ENCODE measurements around the gene AGO4.
"Not testable (repeated sequence)": the region's sequence is repeated elsewhere in the genome, so short reads cannot be mapped to it uniquely, and the experiment has no call there.

AGO4 gene

DNA sequence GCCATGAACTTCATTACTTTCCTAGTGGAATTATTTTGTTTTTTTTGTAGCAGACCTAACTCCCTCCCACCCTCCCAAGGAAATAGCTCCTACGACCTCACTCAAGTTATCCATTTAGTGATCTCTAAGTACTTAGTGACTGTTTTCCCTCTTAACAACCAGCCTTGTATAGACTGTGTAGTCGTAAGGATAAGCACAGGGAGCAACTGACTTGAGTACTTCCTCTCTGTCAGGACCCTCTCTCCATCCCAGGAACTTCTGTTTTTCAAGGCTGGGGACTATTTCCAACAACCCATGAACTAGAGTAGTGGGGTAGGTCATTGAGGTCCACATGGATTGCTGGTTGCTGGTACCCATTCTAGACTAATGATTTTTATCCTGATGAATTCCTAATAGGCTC lies 77.1 kb downstream of the AGO4 start:
- no peak for TF ChIP-seq ZFX (IDR thresholded peaks at IDR 0.05; ENCODE audit: borderline replicate concordance)
- TF ChIP-seq, protein P1, sequence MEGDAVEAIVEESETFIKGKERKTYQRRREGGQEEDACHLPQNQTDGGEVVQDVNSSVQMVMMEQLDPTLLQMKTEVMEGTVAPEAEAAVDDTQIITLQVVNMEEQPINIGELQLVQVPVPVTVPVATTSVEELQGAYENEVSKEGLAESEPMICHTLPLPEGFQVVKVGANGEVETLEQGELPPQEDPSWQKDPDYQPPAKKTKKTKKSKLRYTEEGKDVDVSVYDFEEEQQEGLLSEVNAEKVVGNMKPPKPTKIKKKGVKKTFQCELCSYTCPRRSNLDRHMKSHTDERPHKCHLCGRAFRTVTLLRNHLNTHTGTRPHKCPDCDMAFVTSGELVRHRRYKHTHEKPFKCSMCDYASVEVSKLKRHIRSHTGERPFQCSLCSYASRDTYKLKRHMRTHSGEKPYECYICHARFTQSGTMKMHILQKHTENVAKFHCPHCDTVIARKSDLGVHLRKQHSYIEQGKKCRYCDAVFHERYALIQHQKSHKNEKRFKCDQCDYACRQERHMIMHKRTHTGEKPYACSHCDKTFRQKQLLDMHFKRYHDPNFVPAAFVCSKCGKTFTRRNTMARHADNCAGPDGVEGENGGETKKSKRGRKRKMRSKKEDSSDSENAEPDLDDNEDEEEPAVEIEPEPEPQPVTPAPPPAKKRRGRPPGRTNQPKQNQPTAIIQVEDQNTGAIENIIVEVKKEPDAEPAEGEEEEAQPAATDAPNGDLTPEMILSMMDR (IDR thresholded peaks at IDR 0.05): no peak
- no peak overlapping the region for H3K27ac ChIP-seq

DNA sequence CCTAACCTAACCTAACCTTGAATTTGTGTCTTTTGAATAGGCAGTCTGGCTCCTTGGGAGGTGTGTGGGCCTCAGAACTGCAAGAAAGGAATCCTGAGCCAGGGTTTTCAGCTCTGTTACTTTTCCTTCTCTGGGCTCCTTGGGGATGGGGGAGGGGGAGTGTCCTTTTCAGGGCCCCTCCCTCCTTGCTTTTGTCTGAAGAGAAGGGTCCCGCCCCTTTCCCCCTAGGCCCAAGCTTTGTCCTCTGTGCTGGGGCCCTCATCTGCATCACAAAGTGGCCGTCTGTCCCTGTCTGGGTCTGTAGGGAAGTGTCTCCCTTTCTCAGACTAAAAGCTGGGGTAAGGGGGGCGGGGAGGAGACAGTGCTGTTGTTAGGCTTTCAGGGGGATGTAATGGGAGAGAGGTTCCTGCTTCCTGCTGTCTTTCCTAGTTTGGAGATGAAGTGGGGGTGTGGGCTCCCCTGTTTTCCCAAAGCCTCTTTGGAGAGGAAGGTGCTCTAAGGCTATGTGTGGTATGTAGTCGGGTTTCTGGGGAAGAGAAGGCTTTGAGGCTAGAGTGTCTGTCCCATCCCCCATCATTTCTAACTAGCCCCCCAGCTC lies 78.2 kb downstream of the AGO4 start:
- TF ChIP-seq ZFX (IDR thresholded peaks at IDR 0.05; ENCODE audit: borderline replicate concordance): no peak
- TF ChIP-seq, protein P1 (IDR thresholded peaks at IDR 0.05): no peak
- no peak overlapping the region for H3K27ac ChIP-seq

DNA sequence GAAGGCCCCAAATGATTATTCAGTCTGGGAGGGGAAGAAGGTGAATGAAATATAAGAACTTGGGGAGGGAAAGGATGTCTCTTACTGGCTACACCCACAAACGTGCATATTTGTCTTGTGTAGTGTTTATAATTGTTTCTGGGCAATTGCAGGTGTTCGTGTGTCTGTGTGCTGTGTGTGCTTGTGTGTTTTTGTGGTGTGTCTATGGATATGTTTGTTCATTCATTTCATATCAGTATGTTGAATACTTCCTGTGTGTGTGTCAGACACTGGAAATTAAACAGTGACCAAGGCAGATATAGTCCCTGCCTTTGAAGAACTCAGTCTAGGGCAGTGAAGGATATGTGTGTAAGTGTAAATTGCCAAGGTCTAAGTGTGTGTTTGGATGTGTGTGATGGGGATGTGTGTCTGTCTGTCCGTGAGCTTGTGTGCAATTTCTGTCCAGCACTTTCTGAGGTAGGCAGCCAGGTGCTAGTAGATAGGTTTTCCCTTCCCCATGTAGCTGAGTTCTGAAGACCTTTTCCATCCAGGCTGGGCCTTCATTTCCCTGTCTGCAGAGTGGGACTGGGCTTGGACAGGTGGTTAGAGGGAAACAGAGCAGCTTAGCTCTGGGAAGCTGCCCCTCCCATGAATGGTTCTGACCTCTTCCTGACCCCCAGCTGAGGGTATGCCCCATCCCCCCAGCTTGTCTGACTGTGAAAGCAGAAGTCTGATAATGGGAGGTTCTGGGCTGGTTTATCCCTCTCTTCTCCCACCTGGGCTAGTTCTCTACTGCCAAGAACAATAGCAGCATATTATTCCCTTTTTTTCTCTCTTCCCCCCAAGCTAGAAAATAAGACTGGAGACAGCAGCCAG lies 79.0 kb downstream of the AGO4 start:
- H3K27ac ChIP-seq: no peak overlapping the region
- TF ChIP-seq ZFX (IDR thresholded peaks at IDR 0.05; ENCODE audit: borderline replicate concordance): no peak
- TF ChIP-seq, protein P1 (IDR thresholded peaks at IDR 0.05): no peak

DNA sequence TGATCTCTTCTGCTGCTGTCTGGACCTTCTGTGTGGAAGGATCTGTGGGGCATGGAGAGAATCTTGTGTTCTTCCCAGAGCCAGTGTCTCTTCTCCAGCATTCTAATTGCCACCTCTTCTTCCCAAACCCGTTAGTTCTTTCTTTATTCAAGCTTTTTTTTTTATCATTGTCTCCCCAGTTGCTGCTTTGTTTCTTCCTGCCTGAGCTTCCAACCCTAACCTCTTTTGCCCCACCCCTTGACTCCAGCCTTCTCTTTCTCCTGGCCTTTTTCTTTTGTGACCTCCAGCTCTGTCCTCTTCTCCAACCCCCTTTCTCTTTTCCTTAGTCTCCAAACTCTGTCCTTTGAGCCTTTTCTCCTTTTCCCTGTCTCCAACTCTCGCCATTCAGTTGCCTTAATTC lies 79.7 kb downstream of the AGO4 start:
- no peak overlapping the region for H3K27ac ChIP-seq
- no peak for TF ChIP-seq ZFX (IDR thresholded peaks at IDR 0.05; ENCODE audit: borderline replicate concordance)
- TF ChIP-seq, protein P1 (IDR thresholded peaks at IDR 0.05): no peak

DNA sequence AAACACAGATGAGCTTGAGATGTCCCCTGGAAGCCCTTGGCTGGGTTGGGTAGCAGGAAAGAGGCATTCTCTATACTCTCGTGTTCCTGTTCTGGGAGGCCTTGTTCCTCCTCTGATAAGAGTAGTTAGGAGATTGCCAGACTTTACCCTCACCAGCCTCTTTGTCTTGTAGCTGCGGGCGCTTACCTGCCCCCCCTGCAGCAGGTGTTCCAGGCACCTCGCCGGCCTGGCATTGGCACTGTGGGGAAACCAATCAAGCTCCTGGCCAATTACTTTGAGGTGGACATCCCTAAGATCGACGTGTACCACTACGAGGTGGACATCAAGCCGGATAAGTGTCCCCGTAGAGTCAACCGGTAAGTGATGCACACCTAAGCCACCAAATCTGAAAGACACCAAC lies 80.4 kb downstream of the AGO4 start:
- no peak for TF ChIP-seq ZFX (IDR thresholded peaks at IDR 0.05; ENCODE audit: borderline replicate concordance)

DNA sequence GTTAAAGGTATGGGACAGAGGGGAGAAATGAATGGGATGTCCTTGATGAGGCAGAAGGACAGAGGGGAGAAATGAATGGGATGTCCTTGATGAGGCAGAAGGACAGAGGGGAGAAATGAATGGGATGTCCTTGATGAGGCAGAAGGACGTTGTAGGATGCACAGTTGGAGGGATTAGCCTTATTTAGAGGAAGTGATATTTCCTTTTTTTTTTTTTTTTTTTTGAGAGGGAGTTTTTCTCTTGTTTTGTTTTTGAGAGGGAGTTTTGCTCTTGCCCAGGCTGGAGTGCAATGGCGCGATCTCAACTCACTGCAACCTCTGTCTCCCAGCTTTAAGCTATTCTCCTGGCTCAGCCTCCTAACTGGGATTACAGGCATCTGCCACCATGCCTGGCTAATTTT lies 81.2 kb downstream of the AGO4 start:
- not testable (repeated sequence) for H3K27ac ChIP-seq

More for the DNA sequence above, 80.4 kb downstream of the AGO4 start:
- no peak overlapping the region for H3K27ac ChIP-seq

- H3K27ac ChIP-seq: no peak overlapping the region
Measured at GRCh38 chr1:35893051-35893879, 85.4 kb downstream of the AGO4 start.

More at GRCh38 chr1:35893051-35893879, 85.4 kb downstream of the AGO4 start:
- TF ChIP-seq, protein P1 (IDR thresholded peaks at IDR 0.05): no peak
- TF ChIP-seq ZFX (IDR thresholded peaks at IDR 0.05; ENCODE audit: borderline replicate concordance): no peak

Measured in 22Rv1 (cell line).